Colonic mucosa (tissue), 4 donors: Measurements from ENCODE around the gene ZZZ3. TPM values are rescaled to one million over a fixed set of nuclear protein-coding genes. Genes with fewer than 3 reads are reported as not detected.

ENCODE experiments used
- DNase-seq: peaks from one replicate; pipeline ENCODE4 v3.0.0-alpha.2; 2020
- H3K27ac ChIP-seq: fragments of 200-600 bp; one replicate; pipeline ENCODE4 v1.8.0; 2021
- H3K27me3 ChIP-seq: fragments of 200-600 bp; one replicate; pipeline ENCODE4 v1.8.0; 2021
- H3K36me3 ChIP-seq: fragments of 200-600 bp; one replicate; pipeline ENCODE4 v1.8.0; 2021
- H3K4me1 ChIP-seq: fragments of 200-600 bp; one replicate; pipeline ENCODE4 v1.8.0; 2021; ENCODE audit warnings: mild to moderate bottlenecking
- H3K4me3 ChIP-seq: fragments of 200-600 bp; one replicate; pipeline ENCODE4 v1.8.0; 2021
- H3K9ac ChIP-seq, 2 donors: one replicate each; pipeline ENCODE4 v1.7.0; 2013; ENCODE audit warnings: control low read depth in 2 of 2, low read depth in 2 of 2, low read length in 2 of 2
- H3K9me3 ChIP-seq: fragments of 200-600 bp; one replicate; pipeline ENCODE4 v1.8.0; 2021
- CTCF ChIP-seq: fragments of 200-600 bp; IDR thresholded peaks from one replicate; pipeline ENCODE4 v1.8.0; 2022; ENCODE audit warnings: antibody characterized with exemption, mild to moderate bottlenecking
- intact Hi-C: fragments of 100-400 bp; cut with DNase I; formaldehyde crosslinking; loops from one replicate; pipeline ENCODE4 v1.14.1; 2022
- total RNA-seq, 2 donors: library from RNA; stranded (reverse); fragmentation: NEBNext Ultra II Directional in 1 of 2; extraction: Animal tissue kit (Norgen Biotek cat#: 25700) in 1 of 2; gene quantifications; one replicate each; pipeline ENCODE4 v1.2.1, GENCODE V29; 2021
- donor health status: healthy.
- donor health status: DM: no; HTN: no; CAD: no.
- donor health status: DM: no; HTN: no; CAD: no.

Gene ZZZ3
- total RNA-seq, 2 donors from 2014 or later: 28.5 to 30.1 TPM

- intact Hi-C loops: no loop called here
- H3K27me3 ChIP-seq: no peaks in the 10 kb centered on the region
Observed at GRCh38 chr1:77636864-77637263, 45.6 kb downstream of the ZZZ3 start.

More at GRCh38 chr1:77636864-77637263, 45.6 kb downstream of the ZZZ3 start:
- DNase-seq: no peak
- Histone ChIP-seq H3K4me1 (no peaks in the 10 kb centered on the region), H3K27ac (no peak overlapping the region), H3K36me3 (no peaks in the 10 kb centered on the region), H3K9ac (no peak overlapping the region), H3K4me3 (no peak overlapping the region), H3K9me3 (no peaks in the 10 kb centered on the region)
- no peak for TF ChIP-seq CTCF

Other genes with a start within 250 kb of the ZZZ3 start
- gene USP33, start 77.2 kb upstream of the ZZZ3 start, total RNA-seq: 10 to 100 TPM; 43.9 to 54.0 TPM
- gene MIGA1, start 97.0 kb upstream of the ZZZ3 start, total RNA-seq: 10 to 100 TPM in 1 of 2 donors, 1 to 10 TPM in 1; 10.0 to 16.2 TPM
- gene NEXN, start 206.0 kb upstream of the ZZZ3 start, total RNA-seq: 10 to 100 TPM in 1 of 2 donors, 1 to 10 TPM in 1; 1.0 to 10.9 TPM